ENCODE measurements around the gene FMN1. TPM values are rescaled to one million over a fixed set of nuclear protein-coding genes. Genes with fewer than 3 reads are reported as not detected.

Gene FMN1
- total and polyA plus RNA-seq, 2 of the 13 experiments (the other 11 are each of a cell fraction or from before 2014, with no cell fraction given), result 0.20 to 0.60 TPM

- in situ Hi-C loops (cut with HindIII; ENCODE audit: extremely low pct_ligation_motif_present, low pct_unique_long_range_greater_than_20kb), result no loop called here
- intact Hi-C loops (cut with micrococcal nuclease; ENCODE audit: unreplicated experiment), result loop anchor here (10.0 kb wide), 1 partner anchor 46 kb away; no protein-coding TSS in a partner anchor
- FAIRE-seq (no peak), DNase-seq (ENCODE audit: low spot score) (no peak), ATAC-seq (no peak)
- H3K9me3 ChIP-seq (ENCODE audit: low read length), result no peaks in the 10 kb centered on the region
- 52% methylated on average over 3 of the region's 3 CpGs for WGBS (ENCODE audit: low lambda C conversion rate)
- no peaks in the 10 kb centered on the region for H3K27me3 ChIP-seq (ENCODE audit: control insufficient read depth in 1 of 2, insufficient read depth in 2 of 2, low read length in 2 of 2)
- ChIA-PET POLR2A (no interaction called here), CTCF (ENCODE audit: low intra/inter-chr PET ratio, low total read pairs) (no interaction called here)
- H3K4me1 ChIP-seq (ENCODE audit: insufficient read depth, low read length), result no peaks in the 10 kb centered on the region
- H3K79me2 ChIP-seq (ENCODE audit: insufficient read depth, low read length), result no peaks in the 10 kb centered on the region
- no peak overlapping the region for H3K27ac ChIP-seq (ENCODE audit: extremely low read length, insufficient read depth, low read length)
- TF ChIP-seq SKIL (CRISPR knock-in tag; IDR thresholded peaks at IDR 0.05; ENCODE audit: borderline replicate concordance) (no peak), ZNF839 (CRISPR knock-in tag; IDR thresholded peaks at IDR 0.05; ENCODE audit: borderline replicate concordance) (no peak), ZFY (CRISPR knock-in tag; IDR thresholded peaks at IDR 0.05) (no peak)
- no peak overlapping the region for H2AFZ ChIP-seq (ENCODE audit: low read length)
- no peaks in the 10 kb centered on the region for H4K20me1 ChIP-seq (ENCODE audit: insufficient read depth, low read length)
- H3K9ac ChIP-seq (ENCODE audit: insufficient read depth, low read depth, low read length), result no peak overlapping the region
- no peaks in the 10 kb centered on the region for H3K36me3 ChIP-seq (replicated peaks in 1 of 2; ENCODE audit: control insufficient read depth in 1 of 2, insufficient read depth in 2 of 2, low read length in 2 of 2)
- BruUV-seq (replicated peaks), result no TSS peak
- H3K4me3 ChIP-seq (replicated peaks in 1 of 3; ENCODE audit: insufficient read depth in 1 of 3, low read depth in 2 of 3, low read length in 3 of 3), result no peak overlapping the region
- no peak overlapping the region for H3K4me2 ChIP-seq (ENCODE audit: low read depth, low read length)
Measured at GRCh38 chr15:32889214-32889613, 305.3 kb downstream of the FMN1 start.

- CTCF ChIA-PET (ENCODE audit: low intra/inter-chr PET ratio, low total read pairs), result no interaction called here
- BruUV-seq (replicated peaks), result no TSS peak
Measured at GRCh38 chr15:32888221-32888761, 306.2 kb downstream of the FMN1 start.

More at GRCh38 chr15:32888221-32888761, 306.2 kb downstream of the FMN1 start:
- POLR2A ChIA-PET, result no interaction called here
- Histone ChIP-seq H3K79me2 (ENCODE audit: insufficient read depth, low read length) (no peaks in the 10 kb centered on the region), H3K9me3 (ENCODE audit: low read length) (no peaks in the 10 kb centered on the region), H3K27ac (ENCODE audit: extremely low read length, insufficient read depth, low read length) (no peak overlapping the region), H2AFZ (ENCODE audit: low read length) (no peak overlapping the region), H3K4me3 (replicated peaks in 1 of 3; ENCODE audit: insufficient read depth in 1 of 3, low read depth in 2 of 3, low read length in 3 of 3) (no peak overlapping the region), H3K36me3 (replicated peaks in 1 of 2; ENCODE audit: control insufficient read depth in 1 of 2, insufficient read depth in 2 of 2, low read length in 2 of 2) (no peaks in the 10 kb centered on the region), H4K20me1 (ENCODE audit: insufficient read depth, low read length) (no peaks in the 10 kb centered on the region), H3K4me2 (ENCODE audit: low read depth, low read length) (no peak overlapping the region), H3K4me1 (ENCODE audit: insufficient read depth, low read length) (no peaks in the 10 kb centered on the region), H3K9ac (ENCODE audit: insufficient read depth, low read depth, low read length) (no peak overlapping the region), H3K27me3 (ENCODE audit: control insufficient read depth in 1 of 2, insufficient read depth in 2 of 2, low read length in 2 of 2) (no peaks in the 10 kb centered on the region)
- ATAC-seq, result no peak
- TF ChIP-seq CREBL2 (CRISPR knock-in tag; IDR thresholded peaks at IDR 0.05; ENCODE audit: borderline replicate concordance) (no peak), ZNF639 (CRISPR knock-in tag; conservative IDR thresholded peaks at IDR 0.05) (no peak), ZBTB49 (CRISPR knock-in tag; IDR thresholded peaks at IDR 0.05; ENCODE audit: borderline replicate concordance) (no peak), ZNF230 (CRISPR knock-in tag; IDR thresholded peaks at IDR 0.05) (no peak), MEF2D (CRISPR knock-in tag; IDR thresholded peaks at IDR 0.05) (no peak), ZBTB2 (CRISPR knock-in tag; IDR thresholded peaks at IDR 0.05; ENCODE audit: low read depth) (no peak), PHF8 (CRISPR knock-in tag; IDR thresholded peaks at IDR 0.05) (no peak)
- in situ Hi-C loops (cut with HindIII; ENCODE audit: extremely low pct_ligation_motif_present, low pct_unique_long_range_greater_than_20kb) (no loop called here), intact Hi-C loops (cut with micrococcal nuclease; ENCODE audit: unreplicated experiment) (loop anchor here (10.0 kb wide), 1 partner anchor 47 kb away; no protein-coding TSS in a partner anchor)
- DNase-seq (ENCODE audit: low spot score), result no peak
- WGBS (ENCODE audit: low lambda C conversion rate), result 37% methylated on average over 3 of the region's 3 CpGs
- FAIRE-seq, result no peak

Data from HepG2 (cell line).